GM21390 (cell line): ENCODE data around the gene KRTAP5-1.

Experiments
- ATAC-seq: cut with Tn5 transposase; IDR thresholded peaks from one replicate; pipeline ENCODE4 v1.9.1; 2021; ENCODE audit not compliant: unreplicated experiment

The KRTAP5-1 gene

GRCh38 chr11:1545432-1545831 is 39.7 kb downstream of the KRTAP5-1 start:
- no peak for ATAC-seq

DNA sequence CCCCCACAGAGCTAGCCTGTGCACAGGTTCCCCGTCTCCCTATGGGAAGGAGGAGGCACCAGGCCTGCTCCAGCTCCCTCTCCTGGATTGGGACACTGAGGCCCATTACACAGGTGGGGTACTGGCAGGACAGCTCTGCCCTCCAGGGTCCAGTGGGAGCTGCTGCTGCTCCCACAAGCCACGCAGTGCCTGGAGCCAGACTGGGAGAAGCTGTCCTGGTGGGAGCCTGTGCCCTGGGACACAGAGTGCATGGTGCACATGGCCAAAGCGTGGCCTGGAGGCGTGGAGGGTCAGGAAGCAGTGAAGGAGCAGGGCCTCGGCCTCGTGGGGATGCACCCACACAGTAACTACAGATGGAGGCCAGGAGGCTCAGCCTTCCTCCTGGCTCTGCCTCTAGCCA is 40.5 kb downstream of the KRTAP5-1 start:
- ATAC-seq, result no peak

DNA sequence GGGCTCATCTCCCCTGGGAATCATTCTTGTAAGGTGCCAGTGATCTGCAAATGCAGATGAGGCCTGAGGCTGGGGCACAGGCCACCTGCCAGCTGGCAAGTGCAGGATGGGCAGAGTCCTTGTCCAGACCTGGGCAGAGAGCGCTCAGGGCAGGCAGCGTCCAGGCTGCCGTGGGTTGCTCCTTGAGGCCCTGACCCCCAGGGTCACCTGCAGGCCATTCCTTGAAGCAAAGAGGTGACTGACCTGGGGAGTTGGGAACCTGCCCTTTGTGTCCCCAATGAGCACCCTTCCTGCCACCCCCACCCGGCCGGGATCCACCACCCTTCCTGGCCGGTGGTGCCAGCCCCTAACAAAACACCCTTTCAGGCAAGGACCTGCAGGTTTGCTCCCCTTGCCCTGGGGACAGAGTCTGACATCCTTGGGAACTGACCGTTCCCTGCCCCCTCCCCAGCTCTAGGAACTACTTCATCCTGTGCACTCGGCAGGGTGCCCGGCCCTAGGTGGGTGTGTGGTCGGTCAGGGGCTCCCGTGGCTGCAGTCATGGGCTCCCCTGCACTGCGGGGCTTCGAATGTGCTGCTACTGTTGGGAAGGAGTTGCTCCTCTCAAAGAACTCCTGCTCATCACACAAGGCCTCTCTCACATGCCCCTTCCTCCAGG is 41.3 kb downstream of the KRTAP5-1 start:
- no peak for ATAC-seq

GRCh38 chr11:1542267-1542666 is 42.8 kb downstream of the KRTAP5-1 start:
- ATAC-seq, result no peak

DNA sequence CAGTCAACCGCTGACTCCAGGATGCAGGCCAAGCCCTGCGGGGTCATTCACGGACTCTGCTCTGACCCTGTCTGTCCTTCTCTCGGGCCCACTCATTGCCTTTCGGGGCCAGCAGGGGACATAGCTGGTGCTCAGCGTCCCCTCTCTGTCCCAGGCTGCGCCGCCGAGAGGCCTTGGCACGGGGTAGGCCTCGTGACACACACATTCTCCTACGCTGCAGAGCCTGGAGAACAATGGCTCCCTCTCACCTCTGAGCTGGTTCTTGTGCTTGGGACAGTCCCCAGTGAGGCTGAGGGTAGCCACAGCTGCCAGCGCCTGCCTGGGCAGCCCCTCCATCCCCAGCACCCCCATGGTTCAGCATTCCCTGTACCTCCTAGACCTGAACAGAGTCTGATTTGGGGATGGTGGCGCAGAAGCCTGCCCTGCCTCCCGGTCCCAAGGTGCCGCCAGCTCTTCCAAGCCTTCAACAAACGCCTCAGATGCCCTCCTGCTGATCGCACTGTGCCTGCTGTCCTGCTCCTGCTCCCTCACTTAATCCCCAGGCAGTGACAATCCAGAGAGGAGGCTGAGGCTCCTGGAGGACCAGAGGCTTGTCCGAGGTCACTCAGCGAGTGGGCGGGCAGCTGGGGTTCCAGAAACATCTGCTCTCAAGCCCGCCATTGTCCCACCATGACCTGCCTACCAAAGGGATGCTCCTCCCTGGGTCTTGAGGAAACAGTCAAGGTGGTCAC is 43.4 kb downstream of the KRTAP5-1 start:
- no peak for ATAC-seq

DNA sequence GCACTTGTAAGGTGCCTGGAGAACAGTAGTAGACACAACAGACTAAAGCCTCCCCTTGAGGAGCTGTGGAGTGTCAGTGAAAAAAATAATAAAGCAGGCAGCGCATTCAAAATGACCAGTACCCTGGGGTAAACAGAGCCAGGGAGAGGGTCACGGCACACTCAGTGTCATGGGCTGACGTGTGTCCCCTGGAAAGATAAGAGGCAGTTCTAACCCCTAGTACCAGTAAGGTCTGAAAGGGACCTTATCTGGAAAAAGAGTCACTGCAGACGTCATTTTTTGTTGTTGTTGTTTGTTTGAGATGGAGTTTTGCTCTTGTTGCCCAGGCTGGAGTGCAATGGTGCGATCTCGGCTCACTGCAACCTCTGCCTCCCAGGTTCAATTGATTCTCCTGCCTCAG is 45.0 kb downstream of the KRTAP5-1 start:
- no peak for ATAC-seq

DNA sequence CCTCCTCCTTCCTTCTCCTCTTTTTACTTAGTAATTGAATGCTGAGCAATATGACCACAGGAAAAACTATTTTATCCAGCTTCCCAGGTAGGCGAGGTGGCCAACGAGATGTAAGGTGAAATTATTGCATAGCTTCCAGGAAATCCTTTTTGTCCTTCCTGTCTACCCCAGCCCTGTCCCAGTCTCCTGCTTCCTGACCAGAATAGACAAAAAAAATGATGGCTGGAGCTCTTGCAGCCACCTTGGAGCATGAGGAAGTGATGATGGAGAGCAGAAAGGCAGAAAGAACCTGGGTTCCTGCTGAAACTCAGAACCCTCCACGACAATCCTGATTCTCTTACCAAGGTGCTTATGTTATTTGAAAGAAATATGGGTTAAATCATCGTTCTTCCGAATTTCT is 46.9 kb downstream of the KRTAP5-1 start:
- ATAC-seq, result no peak

DNA sequence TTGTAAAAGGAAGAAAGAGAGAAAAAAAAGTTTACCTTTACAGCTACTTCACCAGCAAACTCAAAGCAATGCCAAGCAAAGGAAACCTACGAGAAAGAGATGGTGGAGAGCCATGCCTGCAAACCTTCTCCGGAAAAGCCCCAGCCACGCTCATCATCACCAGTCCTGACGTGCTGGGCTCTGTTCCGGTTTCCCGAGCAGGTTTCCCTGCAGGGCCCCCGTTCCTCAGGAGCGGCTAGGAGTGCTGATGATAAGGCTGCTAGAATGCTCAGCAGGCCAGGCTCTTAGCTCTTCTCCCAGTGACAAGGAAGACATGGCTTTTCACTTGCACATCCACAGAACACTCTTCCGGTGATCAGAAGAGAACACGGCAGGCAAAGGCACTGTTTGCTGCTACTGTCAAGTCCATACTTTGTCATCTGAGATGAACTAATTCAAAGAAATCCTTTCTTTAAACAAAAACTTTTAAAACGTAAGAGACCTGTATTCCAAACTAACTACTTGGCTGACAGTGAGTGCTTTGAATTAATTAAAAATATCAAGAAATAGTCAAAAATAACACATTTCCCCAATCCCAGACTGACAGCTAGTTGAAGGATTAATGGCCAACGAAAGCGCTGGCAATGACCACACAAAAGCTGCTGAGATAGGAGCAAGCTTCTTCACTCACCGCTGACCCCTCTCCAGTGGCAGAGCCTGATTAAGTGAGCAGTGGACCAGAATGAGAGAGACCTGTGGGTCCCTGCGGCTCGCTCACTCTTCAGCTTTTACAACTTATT is 48.8 kb downstream of the KRTAP5-1 start:
- ATAC-seq, result no peak

GRCh38 chr11:1534682-1535081 is 50.4 kb downstream of the KRTAP5-1 start:
- ATAC-seq, result no peak
